K562 (cell line): ENCODE results near the gene CHD8. TPM values are rescaled to one million over a fixed set of nuclear protein-coding genes. Genes with fewer than 3 reads are reported as not detected.

Experiments
- CHAMP1 ChIP-seq: fragments of 450-650 bp; IDR thresholded peaks from 2 replicates; pipeline ENCODE4 v1.6.1; 2016; ENCODE audit warnings: mild to moderate bottlenecking
- CSDE1 ChIP-seq, 2 experiments: fragments of 450-650 bp; IDR thresholded peaks; 2 replicates each; pipeline ENCODE4 v1.6.1; 2016; ENCODE audit warnings: mild to moderate bottlenecking in 1 of 2
- FOXM1 ChIP-seq, 2 experiments: fragments of 450-650 bp in 1 of 2; sonication (generic) in 1 of 2; formaldehyde crosslinking in 1 of 2; IDR thresholded peaks; 2 replicates each; pipeline versions ENCODE4 v1.6.1 to v1.9.0; 2017 to 2022; ENCODE audit warnings: low read depth in 2 of 2, mild to moderate bottlenecking in 2 of 2, missing genetic modification reagents in 1 of 2, moderate library complexity in 1 of 2
- GABPA ChIP-seq: fragments of 200-800 bp; sonication (Bioruptor generic); conservative IDR thresholded peaks from 2 replicates; pipeline ENCODE4 v1.6.1; 2016; ENCODE audit warnings: low read depth, missing genetic modification characterization, missing compliant biosample characterization
- KLF13 ChIP-seq: fragments of 450-650 bp; IDR thresholded peaks from 2 replicates; pipeline ENCODE4 v1.6.1; 2016; ENCODE audit warnings: missing genetic modification characterization, low read depth, mild to moderate bottlenecking, missing compliant biosample characterization, moderate library complexity, borderline replicate concordance
- MITF ChIP-seq: IDR thresholded peaks from 2 replicates; pipeline ENCODE4 v1.6.1; 2014; ENCODE audit warnings: antibody characterized with exemption
- polyA plus RNA-seq, 8 experiments: library from polyadenylated mRNA; depleted of rRNA in 4 of 8; stranded (reverse) in 5 of 8; unstranded in 3 of 8; fragments of >200 nt; fragmentation: Nextera tagmentation in 2 of 8; fragmentation: Illumina TruSeq in 1 of 8; extraction: Ambion mirVana in 2 of 8; extraction: Trizol in 1 of 8; gene quantifications; 2 replicates each; pipeline versions ENCODE4 v1.2.1 to v1.2.3, GENCODE V29; 2011 to 2014; ENCODE audit warnings: inconsistent platforms in 1 of 8, missing spikeins in 1 of 8
- total RNA-seq, 7 experiments: library from RNA; depleted of rRNA in 6 of 7; stranded (reverse); fragments of >200 nt in 6 of 7; fragmentation: Illumina TruSeq in 2 of 7; extraction: Trizol in 2 of 7; gene quantifications; 2 replicates each; pipeline versions ENCODE4 v1.2.1 to v1.2.3, GENCODE V29; 2011 to 2021; ENCODE audit warnings: low replicate concordance in 1 of 7
- TF ChIP-seq, protein P1 (sequence below): fragments of 250-450 bp; sonication (Bioruptor Pico); IDR thresholded peaks from 2 replicates; pipeline ENCODE4 v1.4.0; 2020
- TF ChIP-seq, protein P2 (sequence below): sonication (generic); formaldehyde crosslinking; IDR thresholded peaks from 2 replicates; pipeline ENCODE4 v1.9.0; 2022; ENCODE audit warnings: mild to moderate bottlenecking, missing genetic modification reagents
- TF ChIP-seq, protein P3 (sequence below): fragments of 450-650 bp; formaldehyde crosslinking; IDR thresholded peaks from 2 replicates; pipeline ENCODE4 v1.4.0; 2020; ENCODE audit warnings: mild to moderate bottlenecking, mixed read lengths

CHD8 gene
- total and polyA plus RNA-seq, 9 of the 15 experiments (the other 6 are each of a cell fraction or from before 2014, with no cell fraction given) = 11.1 to 51.2 (median 32.8) TPM

GRCh38 chr14:21437063-21437901 is 18.6 kb downstream of the CHD8 start (continued):
- TF ChIP-seq, protein P1, sequence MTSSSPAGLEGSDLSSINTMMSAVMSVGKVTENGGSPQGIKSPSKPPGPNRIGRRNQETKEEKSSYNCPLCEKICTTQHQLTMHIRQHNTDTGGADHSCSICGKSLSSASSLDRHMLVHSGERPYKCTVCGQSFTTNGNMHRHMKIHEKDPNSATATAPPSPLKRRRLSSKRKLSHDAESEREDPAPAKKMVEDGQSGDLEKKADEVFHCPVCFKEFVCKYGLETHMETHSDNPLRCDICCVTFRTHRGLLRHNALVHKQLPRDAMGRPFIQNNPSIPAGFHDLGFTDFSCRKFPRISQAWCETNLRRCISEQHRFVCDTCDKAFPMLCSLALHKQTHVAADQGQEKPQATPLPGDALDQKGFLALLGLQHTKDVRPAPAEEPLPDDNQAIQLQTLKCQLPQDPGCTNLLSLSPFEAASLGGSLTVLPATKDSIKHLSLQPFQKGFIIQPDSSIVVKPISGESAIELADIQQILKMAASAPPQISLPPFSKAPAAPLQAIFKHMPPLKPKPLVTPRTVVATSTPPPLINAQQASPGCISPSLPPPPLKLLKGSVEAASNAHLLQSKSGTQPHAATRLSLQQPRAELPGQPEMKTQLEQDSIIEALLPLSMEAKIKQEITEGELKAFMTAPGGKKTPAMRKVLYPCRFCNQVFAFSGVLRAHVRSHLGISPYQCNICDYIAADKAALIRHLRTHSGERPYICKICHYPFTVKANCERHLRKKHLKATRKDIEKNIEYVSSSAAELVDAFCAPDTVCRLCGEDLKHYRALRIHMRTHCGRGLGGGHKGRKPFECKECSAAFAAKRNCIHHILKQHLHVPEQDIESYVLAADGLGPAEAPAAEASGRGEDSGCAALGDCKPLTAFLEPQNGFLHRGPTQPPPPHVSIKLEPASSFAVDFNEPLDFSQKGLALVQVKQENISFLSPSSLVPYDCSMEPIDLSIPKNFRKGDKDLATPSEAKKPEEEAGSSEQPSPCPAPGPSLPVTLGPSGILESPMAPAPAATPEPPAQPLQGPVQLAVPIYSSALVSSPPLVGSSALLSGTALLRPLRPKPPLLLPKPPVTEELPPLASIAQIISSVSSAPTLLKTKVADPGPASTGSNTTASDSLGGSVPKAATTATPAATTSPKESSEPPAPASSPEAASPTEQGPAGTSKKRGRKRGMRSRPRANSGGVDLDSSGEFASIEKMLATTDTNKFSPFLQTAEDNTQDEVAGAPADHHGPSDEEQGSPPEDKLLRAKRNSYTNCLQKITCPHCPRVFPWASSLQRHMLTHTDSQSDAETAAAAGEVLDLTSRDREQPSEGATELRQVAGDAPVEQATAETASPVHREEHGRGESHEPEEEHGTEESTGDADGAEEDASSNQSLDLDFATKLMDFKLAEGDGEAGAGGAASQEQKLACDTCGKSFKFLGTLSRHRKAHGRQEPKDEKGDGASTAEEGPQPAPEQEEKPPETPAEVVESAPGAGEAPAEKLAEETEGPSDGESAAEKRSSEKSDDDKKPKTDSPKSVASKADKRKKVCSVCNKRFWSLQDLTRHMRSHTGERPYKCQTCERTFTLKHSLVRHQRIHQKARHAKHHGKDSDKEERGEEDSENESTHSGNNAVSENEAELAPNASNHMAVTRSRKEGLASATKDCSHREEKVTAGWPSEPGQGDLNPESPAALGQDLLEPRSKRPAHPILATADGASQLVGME = no peak
- TF ChIP-seq KLF13 (no peak), MITF (no peak), CHAMP1 (no peak), CSDE1 (IDR thresholded peaks at IDR 0.05) (no peak), FOXM1 (IDR thresholded peaks at IDR 0.05; ENCODE audit: low read depth) (no peak), FOXM1 (CRISPR knock-in tag; IDR thresholded peaks at IDR 0.05; ENCODE audit: low read depth) (no peak), GABPA (tag) (peak; percentile 72)
- TF ChIP-seq, protein P2, sequence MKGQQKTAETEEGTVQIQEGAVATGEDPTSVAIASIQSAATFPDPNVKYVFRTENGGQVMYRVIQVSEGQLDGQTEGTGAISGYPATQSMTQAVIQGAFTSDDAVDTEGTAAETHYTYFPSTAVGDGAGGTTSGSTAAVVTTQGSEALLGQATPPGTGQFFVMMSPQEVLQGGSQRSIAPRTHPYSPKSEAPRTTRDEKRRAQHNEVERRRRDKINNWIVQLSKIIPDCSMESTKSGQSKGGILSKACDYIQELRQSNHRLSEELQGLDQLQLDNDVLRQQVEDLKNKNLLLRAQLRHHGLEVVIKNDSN (CRISPR knock-in tag) = 0 out of 2 replicates have a peak, but pooled peaks have one; percentile 12
- TF ChIP-seq, protein P3, sequence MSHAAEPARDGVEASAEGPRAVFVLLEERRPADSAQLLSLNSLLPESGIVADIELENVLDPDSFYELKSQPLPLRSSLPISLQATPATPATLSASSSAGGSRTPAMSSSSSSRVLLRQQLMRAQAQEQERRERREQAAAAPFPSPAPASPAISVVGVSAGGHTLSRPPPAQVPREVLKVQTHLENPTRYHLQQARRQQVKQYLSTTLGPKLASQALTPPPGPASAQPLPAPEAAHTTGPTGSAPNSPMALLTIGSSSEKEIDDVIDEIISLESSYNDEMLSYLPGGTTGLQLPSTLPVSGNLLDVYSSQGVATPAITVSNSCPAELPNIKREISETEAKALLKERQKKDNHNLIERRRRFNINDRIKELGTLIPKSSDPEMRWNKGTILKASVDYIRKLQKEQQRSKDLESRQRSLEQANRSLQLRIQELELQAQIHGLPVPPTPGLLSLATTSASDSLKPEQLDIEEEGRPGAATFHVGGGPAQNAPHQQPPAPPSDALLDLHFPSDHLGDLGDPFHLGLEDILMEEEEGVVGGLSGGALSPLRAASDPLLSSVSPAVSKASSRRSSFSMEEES = no peak
